AG09309 (cell line): ENCODE results near the gene JUP.

Experiments used
- DNase-seq: peaks from one replicate; pipeline ENCODE4 v3.0.0-alpha.2; 2010; ENCODE audit warnings: low read depth
- H3K4me3 ChIP-seq: 2 replicates; pipeline ENCODE4 v1.5.1; 2011; ENCODE audit warnings: mild to moderate bottlenecking, low read depth, low read length, moderate library complexity; ENCODE audit not compliant: control insufficient read depth
- CTCF ChIP-seq: IDR thresholded peaks from 2 replicates; pipeline ENCODE4 v1.5.1; 2011; ENCODE audit warnings: mild to moderate bottlenecking, low read depth, low read length, inconsistent platforms; ENCODE audit not compliant: insufficient read depth, control insufficient read depth; ENCODE audit errors: missing control alignments

JUP gene

GRCh38 chr17:41814195-41814594, 27.7 kb upstream of the JUP start:
- H3K4me3 ChIP-seq, result peak overlapping the region; percentile 97
- TF ChIP-seq CTCF, result no peak
- DNase-seq, result no peak

- no peak for TF ChIP-seq CTCF
- DNase-seq, result no peak
- H3K4me3 ChIP-seq, result peak overlapping the region; percentile 97
Measured at GRCh38 chr17:41813699-41814124, 27.2 kb upstream of the JUP start.

- TF ChIP-seq CTCF, result no peak
- no peak for DNase-seq
- peak overlapping the region; percentile 97 for H3K4me3 ChIP-seq
Measured at GRCh38 chr17:41813152-41813680, 26.7 kb upstream of the JUP start.

- DNase-seq, result no peak
- TF ChIP-seq CTCF, result no peak
Measured at GRCh38 chr17:41812381-41813151, 26.1 kb upstream of the JUP start, which contains the start of gene FKBP10. Gene FKBP10 (plus strand): TSS chr17:41813004. CDS start chr17:41813035, 31 bp downstream.

GRCh38 chr17:41811549-41812380, 25.3 kb upstream of the JUP start, which contains the start of gene P3H4:
Gene P3H4 (minus strand): TSS chr17:41811949. CDS start chr17:41811915, 34 bp downstream.
- TF ChIP-seq CTCF, result peak; percentile 62
- DNase-seq, result no peak
- peak within 1 kb of the TSS; percentile 97 for H3K4me3 ChIP-seq

More at GRCh38 chr17:41812381-41813151, 26.1 kb upstream of the JUP start, which contains the start of gene FKBP10:
- H3K4me3 ChIP-seq, result peak within 1 kb of the TSS; percentile 97

- TF ChIP-seq CTCF, result no peak
- peak overlapping the region; percentile 97 for H3K4me3 ChIP-seq
- no peak for DNase-seq
Measured at GRCh38 chr17:41810659-41811548, 24.4 kb upstream of the JUP start.
